DOHH2 (cell line): ENCODE measurements around the gene CLCN6.

Experiments
- H3F3A ChIP-seq: fragments of 200-600 bp; sonication (generic), shearing (Covaris generic); 2 replicates; pipeline ENCODE4 v1.6.0; 2016; ENCODE audit warnings: antibody characterized with exemption, mild to moderate bottlenecking; ENCODE audit not compliant: control insufficient read depth, insufficient read depth
- H3K27ac ChIP-seq: fragments of 200-600 bp; sonication (generic); 2 replicates; pipeline ENCODE4 v1.5.1; 2014; ENCODE audit warnings: low read depth, mild to moderate bottlenecking, low read length, moderate library complexity
- H3K27me3 ChIP-seq: fragments of 200-600 bp; sonication (generic); 2 replicates; pipeline ENCODE4 v1.6.1; 2014; ENCODE audit warnings: mild to moderate bottlenecking, low read length, mixed read lengths; ENCODE audit not compliant: control insufficient read depth
- H3K36me3 ChIP-seq: fragments of 200-600 bp; sonication (generic); 2 replicates; pipeline ENCODE4 v1.6.1; 2014; ENCODE audit warnings: mild to moderate bottlenecking, low read length, moderate library complexity, mixed read lengths; ENCODE audit not compliant: control insufficient read depth
- H3K4me1 ChIP-seq: fragments of 200-600 bp; sonication (generic); 2 replicates; pipeline ENCODE4 v1.6.1; 2014; ENCODE audit warnings: mild to moderate bottlenecking, low read length, mixed read lengths; ENCODE audit not compliant: control insufficient read depth
- H3K4me2 ChIP-seq: fragments of 200-600 bp; sonication (generic); 2 replicates; pipeline ENCODE4 v1.6.0; 2014; ENCODE audit warnings: mild to moderate bottlenecking, low read length, moderate library complexity
- H3K4me3 ChIP-seq: fragments of 200-600 bp; sonication (generic); 2 replicates; pipeline ENCODE4 v1.5.1; 2014; ENCODE audit warnings: mild to moderate bottlenecking, low read length, mixed read lengths
- H3K79me2 ChIP-seq: fragments of 200-600 bp; sonication (generic); 2 replicates; pipeline ENCODE4 v1.6.1; 2014; ENCODE audit warnings: mild to moderate bottlenecking, low read length, mixed read lengths; ENCODE audit not compliant: control insufficient read depth
- H3K9me2 ChIP-seq: fragments of 200-600 bp; sonication (generic); replicated peaks from 2 replicates; pipeline ENCODE4 v1.6.1; 2014; ENCODE audit warnings: mild to moderate bottlenecking, low read length, mixed read lengths; ENCODE audit not compliant: control insufficient read depth
- H3K9me3 ChIP-seq: fragments of 200-600 bp; sonication (generic); 2 replicates; pipeline ENCODE4 v1.6.1; 2014; ENCODE audit warnings: antibody characterized with exemption, low read length, mixed read lengths; ENCODE audit not compliant: control insufficient read depth, insufficient read depth
- H4K20me1 ChIP-seq: fragments of 200-600 bp; sonication (generic); 2 replicates; pipeline ENCODE4 v1.6.0; 2014; ENCODE audit warnings: low read depth, mild to moderate bottlenecking, antibody characterized with exemption, low read length, moderate library complexity; ENCODE audit not compliant: control insufficient read depth, insufficient read depth
- CTCF ChIP-seq: fragments of 200-600 bp; sonication (generic); IDR thresholded peaks from one replicate; pipeline ENCODE4 v1.5.1; 2014; ENCODE audit warnings: antibody characterized with exemption, mild to moderate bottlenecking, low read depth, low read length; ENCODE audit not compliant: poor library complexity, severe bottlenecking
- EZH2phosphoT487 ChIP-seq: fragments of 200-600 bp; sonication (generic); IDR thresholded peaks from 2 replicates; pipeline ENCODE4 v1.6.1; 2017; ENCODE audit warnings: borderline replicate concordance, mild to moderate bottlenecking, antibody characterized with exemption, low read length, moderate library complexity, mixed read lengths

CLCN6 gene

GRCh38 chr1:11761285-11761684 lies 44.7 kb upstream of the CLCN6 start:
- TF ChIP-seq CTCF (no peak), EZH2phosphoT487 (no peak)
- no peaks in the 10 kb centered on the region for H3K36me3 ChIP-seq
- no peaks in the 10 kb centered on the region for H3K79me2 ChIP-seq
- H3K4me3 ChIP-seq: no peak overlapping the region
- no peaks in the 10 kb centered on the region; the same call in none of the 2 replicates for H3K27me3 ChIP-seq
- no peaks in the 10 kb centered on the region for H4K20me1 ChIP-seq
- H3K9me3 ChIP-seq: no peaks in the 10 kb centered on the region
- H3K4me1 ChIP-seq: no peaks in the 10 kb centered on the region
- H3K9me2 ChIP-seq: no peaks in the 10 kb centered on the region
- H3K27ac ChIP-seq: no peak overlapping the region
- H3F3A ChIP-seq: no peaks in the 10 kb centered on the region
- no peak overlapping the region for H3K4me2 ChIP-seq

GRCh38 chr1:11761988-11762406 lies 44.0 kb upstream of the CLCN6 start, which contains the start of gene C1orf167:
C1orf167 (plus strand) TSS chr1:11762193; CDS start chr1:11764401, 2,208 bp downstream.
- no peak for TF ChIP-seq CTCF
- TF ChIP-seq EZH2phosphoT487: no peak
- no peak within 1 kb of the TSS for H3K27ac ChIP-seq
- H3K4me3 ChIP-seq: no peak within 1 kb of the TSS
- H3K4me1 ChIP-seq: no peaks in the 10 kb centered on the region
- no peak within 1 kb of the TSS for H3K4me2 ChIP-seq
- no peaks in the 10 kb centered on the region for H3F3A ChIP-seq
- H3K27me3 ChIP-seq: no peaks in the 10 kb centered on the region; the same call in none of the 2 replicates
- H3K36me3 ChIP-seq: no peaks in the 10 kb centered on the region
- H3K9me2 ChIP-seq: no peaks in the 10 kb centered on the region
- H4K20me1 ChIP-seq: no peaks in the 10 kb centered on the region
- H3K9me3 ChIP-seq: no peaks in the 10 kb centered on the region
- H3K79me2 ChIP-seq: no peaks in the 10 kb centered on the region

GRCh38 chr1:11764115-11764514 lies 41.9 kb upstream of the CLCN6 start:
- Histone ChIP-seq H3K36me3 (no peaks in the 10 kb centered on the region), H3K9me2 (no peaks in the 10 kb centered on the region), H3F3A (no peaks in the 10 kb centered on the region), H3K9me3 (no peaks in the 10 kb centered on the region), H3K27ac (no peak overlapping the region), H4K20me1 (no peaks in the 10 kb centered on the region), H3K4me2 (no peak overlapping the region), H3K27me3 (no peaks in the 10 kb centered on the region; the same call in none of the 2 replicates), H3K4me3 (no peak overlapping the region), H3K79me2 (no peaks in the 10 kb centered on the region), H3K4me1 (no peaks in the 10 kb centered on the region)
- no peak for TF ChIP-seq CTCF
- TF ChIP-seq EZH2phosphoT487: no peak
